ENCODE measurements around the gene ZBTB20. TPM values are rescaled to one million over a fixed set of nuclear protein-coding genes. Genes with fewer than 3 reads are reported as not detected.

Gene ZBTB20
- total RNA-seq, 1 donor from 2014 or later: 61.0 TPM

DNA sequence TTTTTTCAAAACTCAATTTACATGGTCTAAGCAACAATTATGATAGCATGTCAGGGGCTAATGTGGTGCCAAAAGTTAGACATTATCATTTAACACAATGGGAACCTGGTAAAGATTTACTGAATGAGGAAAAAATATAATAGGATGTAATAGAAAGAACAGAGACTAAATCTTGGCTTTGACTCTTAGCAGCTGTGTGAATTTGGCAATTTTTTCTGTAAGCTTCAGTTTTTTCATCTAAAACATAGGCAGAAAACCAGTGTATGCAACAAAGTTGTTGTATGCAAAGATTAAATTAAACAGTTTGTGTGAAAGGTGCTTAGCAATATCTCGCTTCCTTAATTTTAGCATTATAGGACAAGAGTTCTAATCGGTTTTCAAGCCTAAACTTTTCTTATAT lies 57.6 kb downstream of the ZBTB20 start:
- Histone ChIP-seq H3K4me3 (no peak overlapping the region), H3K4me1 (peaks cover 5% of the 10 kb centered on the region), H3K36me3 (no peaks in the 10 kb centered on the region), H3K27ac (no peak overlapping the region), H3K9me3 (no peaks in the 10 kb centered on the region), H3K27me3 (no peaks in the 10 kb centered on the region)
- intact Hi-C loops (cut with DNase I): no loop called here
- ATAC-seq: no peak
- no peak for DNase-seq
- TF ChIP-seq CTCF (IDR thresholded peaks at IDR 0.05): no peak

GRCh38 chr3:115087512-115087911 lies 59.6 kb downstream of the ZBTB20 start:
- no peak for TF ChIP-seq CTCF (IDR thresholded peaks at IDR 0.05)
- Histone ChIP-seq H3K27ac (no peak overlapping the region), H3K4me3 (no peak overlapping the region), H3K27me3 (no peaks in the 10 kb centered on the region), H3K36me3 (no peaks in the 10 kb centered on the region), H3K4me1 (peaks cover 5% of the 10 kb centered on the region), H3K9me3 (no peaks in the 10 kb centered on the region)
- intact Hi-C loops (cut with DNase I): no loop called here
- no peak for DNase-seq
- ATAC-seq: no peak

GRCh38 chr3:115086344-115086743 lies 60.7 kb downstream of the ZBTB20 start:
- no peaks in the 10 kb centered on the region for H3K36me3 ChIP-seq
- intact Hi-C loops (cut with DNase I): no loop called here
- ATAC-seq: no peak
- no peak for TF ChIP-seq CTCF (IDR thresholded peaks at IDR 0.05)
- H3K9me3 ChIP-seq: no peaks in the 10 kb centered on the region
- DNase-seq: no peak
- H3K27me3 ChIP-seq: no peaks in the 10 kb centered on the region
- H3K4me3 ChIP-seq: no peak overlapping the region
- H3K4me1 ChIP-seq: peaks cover 5% of the 10 kb centered on the region
- H3K27ac ChIP-seq: no peak overlapping the region

DNA sequence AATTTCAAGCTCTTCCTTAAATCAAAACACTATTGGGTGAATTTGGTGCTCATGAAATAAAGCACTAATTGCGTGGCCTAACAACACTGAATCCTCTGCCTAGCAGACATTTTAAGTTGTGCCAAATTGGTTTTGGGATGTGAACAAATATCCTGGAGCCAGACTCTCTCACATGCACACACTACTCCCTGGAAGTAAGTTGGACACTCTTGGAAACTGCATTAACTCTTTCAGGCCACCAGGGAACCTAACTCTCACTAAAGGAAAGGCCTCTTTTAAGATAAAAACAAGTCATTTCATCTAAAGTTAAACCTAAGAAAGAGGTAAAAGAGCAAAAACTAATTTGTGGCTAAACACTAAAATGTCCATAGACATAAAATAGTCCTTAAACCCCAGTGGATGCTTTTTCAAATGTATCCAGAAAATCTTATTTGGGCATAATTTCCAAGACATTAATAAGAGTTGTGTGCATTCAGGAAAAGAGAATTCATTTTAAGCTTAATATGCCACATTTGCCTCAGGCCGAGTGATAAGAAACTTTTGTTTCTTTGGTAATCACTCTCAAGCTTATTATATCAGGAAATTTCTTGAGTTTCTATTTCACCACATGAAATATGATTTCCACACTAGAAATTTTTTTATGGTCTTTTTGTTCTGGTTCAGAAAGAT lies 61.8 kb downstream of the ZBTB20 start:
- no peaks in the 10 kb centered on the region for H3K36me3 ChIP-seq
- H3K9me3 ChIP-seq: no peaks in the 10 kb centered on the region
- peaks cover 5% of the 10 kb centered on the region for H3K4me1 ChIP-seq
- no peak overlapping the region for H3K27ac ChIP-seq
- H3K4me3 ChIP-seq: no peak overlapping the region
- no peaks in the 10 kb centered on the region for H3K27me3 ChIP-seq
- intact Hi-C loops (cut with DNase I): no loop called here
- DNase-seq (no peak), ATAC-seq (no peak)
- no peak for TF ChIP-seq CTCF (IDR thresholded peaks at IDR 0.05)

GRCh38 chr3:115084686-115085085 lies 62.4 kb downstream of the ZBTB20 start:
- H3K4me3 ChIP-seq: no peak overlapping the region
- no peaks in the 10 kb centered on the region for H3K9me3 ChIP-seq
- intact Hi-C loops (cut with DNase I): no loop called here
- H3K27me3 ChIP-seq: no peaks in the 10 kb centered on the region
- TF ChIP-seq CTCF (IDR thresholded peaks at IDR 0.05): no peak
- ATAC-seq (no peak), DNase-seq (no peak)
- no peak overlapping the region for H3K27ac ChIP-seq
- peaks cover 5% of the 10 kb centered on the region for H3K4me1 ChIP-seq
- no peaks in the 10 kb centered on the region for H3K36me3 ChIP-seq

DNA sequence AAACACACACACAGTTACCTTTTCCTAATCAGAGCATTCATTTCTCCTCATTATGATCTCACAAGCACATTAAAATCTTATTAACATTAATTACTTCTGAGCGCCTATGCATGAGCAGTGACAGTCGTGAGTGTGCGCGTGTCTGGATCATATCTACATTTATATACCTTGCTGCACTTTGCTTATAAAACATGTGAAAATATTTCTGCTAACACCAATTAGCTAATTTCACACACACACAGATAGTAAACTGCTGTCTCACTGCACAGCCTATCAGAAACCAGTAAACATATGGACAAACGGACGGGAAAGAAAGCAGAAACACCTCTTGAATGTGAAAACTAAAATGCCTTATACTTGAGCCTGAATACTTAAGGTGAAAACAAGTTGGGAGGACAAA lies 64.8 kb downstream of the ZBTB20 start:
- TF ChIP-seq CTCF (IDR thresholded peaks at IDR 0.05): no peak
- H3K4me1 ChIP-seq: no peaks in the 10 kb centered on the region
- DNase-seq: no peak
- H3K27me3 ChIP-seq: no peaks in the 10 kb centered on the region
- no peaks in the 10 kb centered on the region for H3K36me3 ChIP-seq
- no peak overlapping the region for H3K27ac ChIP-seq
- intact Hi-C loops (cut with DNase I): no loop called here
- ATAC-seq: no peak
- H3K4me3 ChIP-seq: no peak overlapping the region
- no peaks in the 10 kb centered on the region for H3K9me3 ChIP-seq

All from upper lobe of right lung (tissue), 1 donor.